Stimulated activated CD4-positive, alpha-beta T cell treated with anti-CD3 and anti-CD28 coated beads, Interleukin-2, amount 100 ng/mL, for 48 hours (primary cell): ENCODE data around the gene CIROP.

Experiments
- DNase-seq, 2 donors: peaks; one replicate each; pipeline ENCODE4 v3.0.0-alpha.2; 2020

Gene CIROP

DNA sequence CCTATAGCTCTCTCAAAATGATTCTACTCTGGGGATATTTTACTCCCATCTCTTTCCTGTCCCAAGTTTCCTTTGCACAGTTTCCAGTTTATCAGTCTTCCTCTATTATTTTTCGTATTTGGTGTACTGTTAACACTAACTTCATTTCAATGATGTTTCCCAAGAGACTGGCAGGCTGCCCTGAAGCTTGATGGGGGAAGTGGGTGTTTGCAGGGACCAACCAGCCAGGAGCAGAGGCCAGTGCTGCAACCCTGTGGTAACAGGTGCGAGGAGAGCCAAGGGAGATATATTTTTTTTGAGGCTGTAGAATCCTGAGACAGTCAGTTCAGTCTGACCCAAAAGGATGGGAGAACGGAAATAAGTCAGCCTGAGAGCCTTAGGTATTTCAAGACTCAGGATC is 26.1 kb upstream of the CIROP start:
- DNase-seq, result no peak

DNA sequence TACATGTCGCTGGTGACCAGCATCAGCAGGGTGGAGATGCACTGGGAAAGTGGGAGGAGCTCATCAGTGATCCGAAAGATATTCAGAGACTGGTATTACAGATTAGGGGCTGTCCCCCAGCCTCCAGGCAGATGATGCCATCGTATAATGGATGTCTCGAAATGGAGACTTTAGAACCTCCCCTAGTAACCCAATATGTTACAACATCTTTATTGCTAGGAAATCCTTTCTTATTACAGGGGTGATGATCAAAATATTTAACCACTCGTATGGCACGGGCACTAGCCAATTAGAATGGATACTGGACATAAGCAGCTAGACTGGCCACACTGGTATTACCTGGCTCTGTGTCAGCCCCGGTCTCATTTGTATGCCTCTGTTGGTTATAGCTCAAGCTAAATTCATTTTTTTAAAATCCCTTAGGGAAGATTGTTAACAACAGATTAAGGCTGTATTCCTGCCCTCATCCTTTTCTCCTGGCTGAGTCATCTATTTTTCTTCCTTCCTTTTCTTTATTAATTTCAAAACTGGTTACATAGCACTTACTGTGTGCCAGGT is 25.0 kb upstream of the CIROP start:
- no peak for DNase-seq

DNA sequence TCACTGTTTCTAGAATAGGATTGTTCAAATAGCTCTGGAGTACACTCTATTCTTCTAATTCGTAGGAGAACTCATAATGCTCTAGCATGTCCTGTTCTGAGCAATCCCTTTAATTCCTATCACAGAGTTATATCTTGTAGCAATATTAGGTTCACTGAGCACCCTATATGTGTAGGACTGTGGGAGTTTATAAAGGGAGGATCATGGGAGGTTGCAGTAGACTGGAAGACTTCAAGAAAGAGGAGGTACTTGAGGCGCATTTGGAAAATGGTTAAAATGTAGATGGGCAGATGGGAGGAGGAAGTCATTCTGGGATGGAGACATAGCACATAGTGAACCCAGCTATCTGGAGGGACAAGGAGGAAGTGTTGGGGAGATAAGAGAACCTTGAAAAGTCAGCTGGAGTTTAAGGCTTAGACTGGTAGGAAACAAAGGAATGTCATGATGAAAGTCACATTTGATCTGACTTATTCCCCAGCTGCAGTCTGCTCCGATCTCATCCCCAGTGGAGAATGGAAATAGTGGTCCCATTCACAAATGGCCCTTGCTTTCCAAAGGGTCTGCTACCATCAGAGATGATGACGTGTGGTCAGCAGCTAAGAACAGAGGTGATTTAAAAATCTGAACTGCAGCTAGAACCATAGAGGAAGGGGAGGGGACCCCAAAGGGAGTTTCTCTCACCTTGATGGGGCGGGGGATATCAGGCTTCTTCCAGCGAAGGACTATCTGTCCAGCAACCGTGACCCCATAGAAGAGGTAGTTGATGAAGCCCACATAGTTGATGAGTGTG is 24.4 kb upstream of the CIROP start:
- DNase-seq, result no peak

DNA sequence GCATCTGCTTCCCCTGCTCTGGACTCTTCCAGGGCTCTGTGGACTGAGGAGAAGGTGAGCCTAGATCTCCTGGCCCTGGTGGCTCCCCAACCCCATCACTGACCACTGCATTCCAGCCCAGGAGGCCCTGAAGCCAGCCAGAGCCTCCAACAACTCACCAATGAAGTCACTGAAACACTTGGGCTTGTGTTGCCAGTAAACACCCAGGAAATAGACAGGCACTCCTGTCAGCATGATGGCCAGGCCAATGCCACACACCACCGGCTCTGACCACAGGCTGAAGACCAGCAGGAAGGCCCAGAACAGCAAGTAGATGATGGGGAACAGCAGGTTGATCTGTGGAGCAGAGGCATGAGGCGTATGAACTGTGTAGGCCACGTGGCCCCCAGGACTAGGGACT is 23.1 kb upstream of the CIROP start:
- DNase-seq, result no peak

DNA sequence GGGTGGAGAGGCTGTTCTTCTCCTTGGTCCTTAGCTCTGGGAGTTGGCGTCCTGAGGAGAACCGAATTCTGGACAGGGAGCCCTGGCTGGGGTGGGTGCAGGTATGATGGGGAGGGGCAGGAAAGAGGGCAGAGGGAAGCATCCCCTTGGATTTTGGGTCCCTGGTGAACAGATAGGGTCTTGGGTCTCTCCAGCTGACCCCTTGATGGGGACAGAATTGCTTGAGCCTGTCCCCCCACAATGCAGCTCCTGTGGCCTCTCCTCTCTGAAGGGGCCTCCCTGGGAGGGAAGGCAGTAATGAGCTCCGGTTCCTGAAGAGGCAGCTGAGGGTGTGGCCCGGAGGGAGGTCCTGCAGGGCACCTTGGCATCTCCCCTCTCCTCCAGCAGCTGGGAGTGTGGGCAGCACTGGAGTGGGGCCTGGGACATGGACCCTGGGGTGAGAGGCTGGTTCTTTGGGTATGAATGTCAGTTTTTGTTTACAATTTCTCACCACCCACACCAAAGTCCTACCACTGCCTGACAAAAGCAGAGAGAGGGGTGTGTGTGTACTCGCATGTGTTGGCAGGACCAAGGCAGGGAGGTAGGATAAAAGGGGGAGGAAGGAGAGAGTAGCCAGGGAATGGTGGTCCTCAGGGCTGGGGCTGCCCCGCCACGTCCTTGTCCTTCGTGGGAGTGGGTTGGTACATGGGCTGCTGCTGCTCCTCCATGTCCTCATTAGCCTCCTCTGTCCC is 21.9 kb upstream of the CIROP start:
- no peak for DNase-seq

DNA sequence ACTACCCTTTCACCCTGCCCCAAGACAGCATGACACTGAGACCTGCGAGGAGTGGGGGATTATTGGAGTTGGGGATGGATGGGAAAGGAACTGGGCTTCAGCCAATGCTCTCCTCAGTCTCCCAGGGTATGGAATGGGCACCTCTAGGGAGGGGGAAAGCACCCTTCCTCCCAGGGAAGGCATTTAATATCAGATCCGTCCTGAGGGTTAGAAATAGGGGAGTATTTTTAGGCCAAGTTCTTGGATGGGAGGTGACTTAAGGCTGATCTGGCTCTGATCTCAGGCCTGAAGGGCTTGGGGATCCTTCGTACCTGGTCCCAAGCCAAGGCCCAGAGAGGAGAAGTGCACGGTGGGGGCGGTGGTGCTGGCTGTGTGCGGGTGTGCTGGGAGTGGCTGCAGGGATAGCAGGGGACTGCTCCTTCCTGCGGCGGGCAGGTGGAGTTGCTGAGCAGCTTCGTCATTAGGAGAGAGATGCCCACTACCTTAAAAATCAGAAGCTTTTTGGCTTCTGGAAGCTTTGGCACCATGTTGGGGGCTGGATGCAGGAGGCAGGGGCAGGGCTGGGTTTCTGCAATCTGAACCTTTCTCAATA is 21.2 kb upstream of the CIROP start:
- DNase-seq, result no peak

DNA sequence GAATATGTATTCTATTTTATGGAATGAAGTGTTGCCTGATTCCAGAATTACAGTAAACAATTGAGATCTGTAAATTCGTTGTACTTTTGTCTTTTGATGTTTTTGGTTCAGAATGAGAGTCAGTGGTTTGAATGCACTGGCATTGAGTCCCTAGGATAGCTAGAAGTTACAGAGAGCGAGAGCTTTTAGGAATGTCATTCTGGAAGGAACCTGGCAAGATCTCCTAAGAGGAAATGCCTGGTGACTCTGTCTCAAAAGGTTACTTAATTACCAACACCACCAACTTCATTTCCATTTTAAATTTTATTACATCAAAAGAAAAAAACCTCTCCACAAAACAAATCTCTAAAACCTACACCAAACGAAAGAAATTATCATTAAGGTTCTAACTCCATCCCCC is 20.2 kb upstream of the CIROP start:
- no peak for DNase-seq

DNA sequence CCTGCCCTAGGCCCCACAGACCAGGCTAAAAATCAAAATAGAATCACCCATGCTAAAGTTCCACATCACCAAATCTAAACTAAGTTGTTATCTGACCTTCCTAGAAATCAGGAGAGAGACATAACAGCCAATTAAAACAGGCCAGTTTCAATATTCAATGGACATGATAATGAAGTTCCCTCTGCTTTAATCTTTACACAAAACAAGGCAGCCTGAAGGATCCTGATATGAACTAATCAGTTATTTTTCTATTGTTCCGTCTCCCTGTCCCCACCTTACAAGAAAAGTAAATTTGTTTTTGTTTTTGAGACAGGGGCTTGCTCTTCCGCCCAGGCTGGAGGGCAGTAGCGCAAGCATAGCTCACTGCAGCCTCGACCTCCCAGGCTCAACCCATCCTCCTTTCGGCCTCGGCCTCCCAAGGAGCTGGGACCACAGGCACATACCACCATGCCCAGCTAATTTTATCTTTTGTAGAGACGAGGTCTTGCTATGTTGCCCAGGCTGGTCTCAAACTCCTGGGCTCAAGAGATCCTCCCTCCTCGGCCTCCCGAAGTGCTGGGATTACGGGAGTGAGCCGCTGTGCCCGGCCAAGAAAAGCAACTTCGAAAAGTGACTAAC is 19.7 kb upstream of the CIROP start:
- no peak for DNase-seq

DNA sequence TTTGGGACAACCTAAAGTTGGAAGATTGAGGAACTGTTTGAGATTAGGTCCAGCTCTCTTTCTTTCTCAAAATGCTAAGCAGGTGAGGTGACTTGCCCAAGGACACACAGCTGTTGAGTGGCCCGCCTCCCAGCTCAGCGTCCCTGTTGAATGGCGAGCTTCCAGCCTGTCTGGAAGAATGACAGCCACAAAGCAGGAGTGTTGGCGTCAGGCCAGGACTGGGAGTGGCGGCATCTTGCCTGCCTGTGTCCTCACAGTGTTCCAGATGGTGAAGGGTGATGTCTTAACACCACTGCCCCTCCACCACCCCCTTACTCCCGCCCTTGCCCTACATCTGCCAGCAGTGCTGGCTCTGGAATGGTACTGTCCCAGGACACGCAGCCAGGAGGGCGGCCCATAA is 18.6 kb upstream of the CIROP start:
- DNase-seq, result no peak

DNA sequence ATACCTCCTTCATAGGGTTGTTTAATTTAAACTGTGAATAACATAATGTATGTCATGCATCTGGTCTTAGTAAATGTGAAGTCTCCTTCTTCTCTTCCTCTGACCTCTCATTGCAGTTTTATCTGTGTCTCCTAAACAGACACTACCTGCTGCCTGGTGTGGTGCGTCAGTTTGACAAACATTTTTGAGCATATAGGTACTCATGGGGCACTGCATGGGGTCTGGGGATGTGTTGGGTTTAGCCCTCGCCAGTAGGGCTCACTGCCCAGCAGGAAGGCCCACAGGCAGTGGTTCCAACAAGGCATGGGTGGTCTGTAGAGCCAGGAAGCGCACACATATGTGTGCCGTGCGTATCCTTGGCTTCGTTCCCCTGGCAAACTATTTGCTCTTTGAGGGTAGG is 17.3 kb upstream of the CIROP start:
- DNase-seq, result no peak

DNA sequence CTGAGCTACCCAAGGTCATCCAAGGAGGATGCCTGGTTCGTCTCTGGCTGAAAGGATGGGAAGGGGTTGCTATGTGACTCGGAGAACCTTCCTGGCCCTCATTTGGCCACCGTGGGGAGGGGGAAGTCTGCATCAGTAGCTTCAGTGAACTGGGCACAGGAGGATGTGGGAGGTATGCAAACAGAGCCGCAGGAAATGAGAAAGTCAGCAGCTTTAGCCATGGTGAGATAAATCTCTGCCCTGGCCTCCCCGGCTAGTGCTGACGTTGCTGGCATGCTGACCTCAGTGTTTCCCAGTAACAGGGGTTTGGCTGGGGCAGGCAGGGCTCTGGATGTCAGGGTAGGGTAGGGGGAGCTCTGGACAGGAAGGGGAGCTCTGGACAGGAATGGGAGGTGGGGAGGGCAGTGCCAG is 16.6 kb upstream of the CIROP start:
- no peak for DNase-seq

DNA sequence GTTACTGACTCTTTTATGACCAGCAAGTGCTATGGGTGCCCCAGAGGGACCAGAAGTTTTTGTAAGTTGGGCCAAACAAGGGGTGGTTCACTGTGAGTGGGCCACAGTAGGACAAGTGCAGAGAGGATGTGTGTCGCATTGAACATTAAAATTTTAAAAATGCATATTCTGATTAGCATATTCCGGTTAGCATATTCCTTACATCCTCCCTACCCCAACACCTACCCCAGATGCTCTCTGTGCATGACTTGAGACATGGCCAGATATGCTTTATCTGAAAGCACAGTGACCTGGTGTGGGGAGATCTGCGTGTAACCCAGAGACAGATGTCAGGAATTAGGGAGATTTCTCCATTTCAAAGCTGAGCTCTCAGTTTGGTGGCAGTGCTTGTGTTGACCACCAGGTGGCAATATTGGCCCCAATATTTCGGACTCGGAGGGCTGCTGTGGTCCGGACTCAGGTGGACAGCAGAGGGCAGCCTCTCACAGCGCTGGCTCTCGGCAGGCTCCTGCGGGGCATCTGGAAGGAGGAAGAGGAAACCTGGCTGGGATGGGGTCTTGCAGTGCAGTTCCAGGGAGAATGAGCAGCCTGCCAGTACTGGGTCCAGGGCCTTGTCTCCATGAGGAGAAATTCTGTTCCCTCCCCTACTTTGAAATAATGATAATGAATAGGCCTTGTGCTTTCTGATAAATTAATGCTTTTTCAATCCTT is 15.9 kb upstream of the CIROP start:
- DNase-seq, result peak; percentile 78

DNA sequence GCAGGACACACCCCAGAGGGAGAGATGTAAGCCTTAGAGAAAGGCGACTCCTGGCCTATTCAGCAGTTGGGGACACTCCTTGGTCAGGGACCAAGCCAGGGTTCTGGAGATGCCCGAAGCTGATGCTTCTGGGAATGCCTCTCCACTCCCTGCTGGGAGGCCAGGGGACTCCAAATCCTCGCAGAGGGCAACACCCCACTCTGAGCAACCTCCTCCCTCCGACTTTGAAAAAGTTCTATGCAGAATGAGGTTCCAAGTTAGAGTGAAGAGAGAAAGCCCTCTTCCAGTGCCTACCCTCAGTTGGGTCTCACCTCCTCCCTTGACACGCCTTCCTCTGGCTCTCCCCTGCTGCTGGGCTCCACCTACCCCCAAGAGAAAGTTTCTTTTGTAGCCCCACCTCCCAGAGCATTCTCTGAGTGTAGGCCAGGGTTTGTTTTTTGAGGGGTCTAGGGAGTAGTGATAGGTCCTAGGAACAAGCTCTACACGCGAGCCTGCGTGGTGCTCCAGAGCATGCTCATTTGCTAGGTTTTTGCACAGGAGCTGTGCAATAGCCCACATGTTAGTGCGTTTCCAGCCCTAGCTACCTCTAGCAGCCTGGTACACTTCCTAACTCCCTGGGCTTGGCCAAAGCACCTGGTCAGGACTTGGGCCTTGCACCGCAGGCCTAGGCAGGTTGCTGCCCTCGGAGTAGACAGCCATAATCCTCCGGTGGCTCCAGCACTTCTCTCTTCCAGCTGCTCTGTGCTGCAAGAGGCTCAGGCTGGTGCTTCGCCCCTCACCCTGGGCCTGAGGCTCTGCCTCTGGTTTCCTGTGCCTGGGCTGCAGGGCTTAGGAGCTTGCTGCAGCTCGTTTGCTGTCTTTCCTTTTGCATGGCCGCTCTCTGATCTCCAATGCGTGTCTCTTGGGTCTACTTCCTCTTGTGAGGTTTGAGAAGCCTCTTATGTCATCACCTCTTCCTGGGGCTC is 14.9 kb upstream of the CIROP start:
- DNase-seq, result peak in 1 of 2 donors; percentile 25

DNA sequence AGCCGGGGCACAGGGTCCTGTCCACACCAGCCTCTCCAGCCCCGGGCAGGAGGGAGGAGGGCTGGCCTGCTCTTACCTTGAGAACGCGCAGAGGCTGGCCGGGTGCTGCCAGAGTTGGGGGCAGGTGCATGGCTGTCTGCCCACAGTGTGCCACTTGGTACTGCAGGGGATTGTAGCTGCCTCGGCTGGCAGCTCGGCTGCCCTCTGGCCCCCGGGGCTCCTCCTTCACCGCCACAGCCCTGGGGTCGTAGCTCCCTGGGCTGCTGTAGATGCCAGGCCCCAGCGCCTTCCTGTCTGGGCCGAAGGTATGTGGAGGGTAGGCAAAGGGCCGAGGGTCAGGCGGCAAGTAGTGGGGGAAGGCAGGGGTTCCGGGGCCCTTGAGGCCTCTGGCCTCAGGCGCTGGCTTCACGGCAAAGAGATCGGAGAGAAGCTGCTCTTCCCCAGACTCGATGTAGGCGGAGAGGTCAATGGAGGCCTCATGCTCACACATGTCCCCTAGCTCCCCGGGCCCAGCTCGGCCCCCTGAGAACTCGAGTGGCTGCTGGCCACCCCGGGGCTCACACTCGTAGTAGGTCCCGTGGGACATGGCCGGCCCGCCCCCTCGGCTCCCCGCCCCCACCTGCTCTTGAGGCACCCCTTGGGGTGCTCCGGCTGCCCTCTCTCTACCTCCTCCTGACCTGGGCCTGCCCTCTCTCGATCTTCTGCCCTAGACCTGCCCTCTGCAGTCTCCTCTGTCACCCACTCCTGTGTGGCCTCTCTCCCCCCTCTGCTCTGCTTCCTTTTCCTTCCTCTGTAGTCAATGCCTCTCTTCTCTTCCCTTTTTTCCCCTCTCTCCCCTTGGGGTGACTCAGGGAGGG is 13.9 kb upstream of the CIROP start, which contains the start of gene CEBPE:
TSS of gene CEBPE (minus strand) at position 750 of the 857 bp plus-strand sequence. CDS start at position 586, 164 bp downstream.
- no peak for DNase-seq

DNA sequence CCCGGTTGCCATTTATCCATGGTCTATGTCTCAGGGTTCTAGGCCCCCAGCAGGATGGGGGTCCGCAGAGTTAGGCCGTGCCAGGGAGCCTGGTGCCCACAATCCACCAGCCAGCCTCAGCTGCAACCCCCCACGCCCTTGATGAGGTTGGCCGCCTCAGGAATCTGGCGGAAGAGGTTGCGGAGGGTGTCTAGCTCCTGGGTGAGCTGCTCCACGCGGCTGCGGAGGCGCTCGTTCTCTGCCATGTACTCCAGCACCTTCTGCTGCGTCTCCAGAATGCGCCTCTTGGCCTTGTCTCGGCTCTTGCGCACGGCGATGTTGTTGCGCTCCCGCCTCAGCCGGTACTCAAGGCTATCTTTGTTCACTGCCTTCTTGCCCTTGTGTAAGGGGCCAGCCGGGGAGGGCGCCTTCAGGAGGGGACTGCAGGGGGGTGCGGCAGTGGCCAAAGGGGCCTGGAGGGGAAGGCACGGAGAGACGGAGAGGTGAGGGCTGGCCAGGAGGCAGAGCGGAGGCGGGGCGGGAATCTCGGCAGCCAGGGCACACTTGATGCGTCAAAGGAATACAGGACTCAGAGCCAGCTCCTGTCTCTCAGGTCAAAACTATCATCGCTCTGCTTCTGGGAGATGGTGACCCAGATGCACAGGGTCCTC is 12.7 kb upstream of the CIROP start:
- DNase-seq, result no peak

DNA sequence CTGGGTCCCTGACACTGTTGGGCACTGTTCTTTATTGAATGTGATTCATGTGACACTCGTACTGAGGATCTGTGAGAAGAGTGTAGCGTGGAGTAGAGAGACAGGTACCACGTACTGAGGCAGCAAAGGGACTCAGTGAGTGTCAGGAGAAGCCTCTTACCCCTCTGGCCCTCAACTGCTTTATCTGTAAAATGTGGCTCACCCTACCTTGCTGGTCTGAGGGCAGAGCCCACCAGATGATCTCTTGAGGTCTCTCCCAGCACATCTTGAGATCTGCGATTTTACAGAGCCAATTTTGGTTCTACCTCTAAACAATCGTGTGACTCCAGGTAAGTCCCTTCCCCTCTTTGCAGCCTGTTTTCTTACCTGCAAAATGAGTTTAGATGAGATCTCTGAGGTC is 11.1 kb upstream of the CIROP start:
- no peak for DNase-seq

DNA sequence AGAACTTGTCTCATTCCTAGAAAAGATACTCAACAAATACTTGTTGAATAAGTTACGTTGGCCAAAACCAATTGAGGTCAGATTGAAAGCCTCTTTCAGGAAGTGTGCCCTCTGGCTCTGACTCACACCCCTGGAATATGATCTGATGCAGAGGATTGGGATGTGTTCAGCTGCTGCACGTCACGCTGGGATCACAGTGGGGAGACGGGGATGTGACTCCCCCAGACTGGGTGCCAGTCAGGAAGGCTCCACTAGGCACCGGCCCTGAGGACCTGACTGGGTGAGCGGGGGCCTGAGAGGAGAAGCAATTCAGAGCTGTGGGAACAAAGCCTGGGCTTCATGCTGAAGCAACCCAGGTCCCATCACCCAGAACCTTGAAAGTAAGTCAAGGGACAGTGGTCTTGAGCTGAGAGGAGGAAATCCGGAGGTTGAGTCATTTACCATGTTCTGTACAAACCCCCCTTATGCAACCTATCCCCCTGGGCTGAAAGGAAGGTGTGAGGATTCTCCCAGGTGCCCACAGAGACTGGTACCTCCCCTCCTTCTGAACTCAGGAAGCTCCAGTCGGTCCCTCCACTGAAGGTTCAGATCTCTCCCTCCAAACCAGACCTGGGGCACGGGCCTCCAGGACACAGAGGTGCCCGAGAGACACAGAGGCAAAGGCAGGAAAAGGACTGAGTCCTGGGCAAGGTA is 10.4 kb upstream of the CIROP start:
- DNase-seq, result no peak

DNA sequence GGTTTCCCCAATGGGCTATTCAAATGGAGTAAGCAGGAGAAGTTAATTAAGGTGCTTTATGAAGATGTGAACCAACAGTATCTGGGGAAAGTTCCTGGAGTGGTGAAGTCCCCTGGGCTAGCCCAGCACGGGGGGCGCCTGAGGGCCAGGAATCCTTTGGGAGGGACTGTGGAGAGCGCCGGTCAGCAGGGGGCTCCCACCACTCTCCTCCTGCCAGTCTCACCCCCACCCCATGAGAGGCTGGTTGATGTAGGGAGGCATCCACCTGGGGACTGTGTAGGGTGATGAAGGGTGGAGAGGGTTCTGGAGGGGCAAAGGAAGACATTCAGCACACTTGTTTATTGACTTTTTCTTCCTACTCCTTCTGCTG is 9.9 kb upstream of the CIROP start:
- DNase-seq, result no peak

DNA sequence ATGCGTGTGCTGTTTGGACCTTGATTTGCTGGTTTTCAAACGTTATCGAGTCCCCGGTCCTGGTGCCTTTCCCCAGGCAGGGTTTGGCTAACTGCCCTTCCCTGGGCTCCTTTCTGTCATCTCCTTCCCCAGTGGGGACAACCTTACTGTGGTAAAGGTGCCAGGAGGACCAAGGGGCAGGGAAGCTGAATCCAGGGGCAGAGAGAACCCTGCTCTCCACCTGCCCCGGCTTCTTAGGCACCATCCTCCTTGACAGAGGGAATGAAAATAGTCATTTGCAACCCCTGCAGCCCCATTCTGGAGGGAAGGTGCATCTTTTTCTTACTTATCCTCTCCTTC is 9.3 kb upstream of the CIROP start:
- no peak for DNase-seq
